Measurements from ENCODE around the gene CD68. TPM values are rescaled to one million over a fixed set of nuclear protein-coding genes. Genes with fewer than 3 reads are reported as not detected.
A peak's percentile ranks its signal among the peaks of the same experiment; 100 is the strongest.

The CD68 gene
- total and polyA plus RNA-seq, 4 donors, result 33.3 to 595 (median 395) TPM

GRCh38 chr17:7588553-7589203, 9.2 kb downstream of the CD68 start:
- peaks cover 20 to 40% (median 30%) of the 10 kb centered on the region in 4 donors for H3K36me3 ChIP-seq (ENCODE audit: control insufficient read depth in 4 of 4, insufficient read depth in 4 of 4, low read length in 4 of 4)
- H3K27me3 ChIP-seq (ENCODE audit: control insufficient read depth in 3 of 3, insufficient read depth in 3 of 3, low read length in 2 of 3), result no peaks in the 10 kb centered on the region
- no peak overlapping the region for H3K9ac ChIP-seq (ENCODE audit: insufficient read depth in 1 of 2, low read length in 2 of 2)
- no peaks in the 10 kb centered on the region for H3K9me3 ChIP-seq (ENCODE audit: control insufficient read depth in 4 of 4, insufficient read depth in 3 of 4, low read length in 3 of 4)
- DNase-seq (no peak), ATAC-seq (ENCODE audit: insufficient read depth, low FRiP score) (no peak)
- WGBS, 2 donors, result 79 to 97% methylated on average over 24 to 30 of the region's 30 CpGs
- H3K27ac ChIP-seq (ENCODE audit: low read depth in 1 of 2, low read length in 1 of 2), result peak overlapping the region in 1 of 2 donors; percentile 9
- no peak overlapping the region for H3K4me3 ChIP-seq
- no peak for TF ChIP-seq CTCF (IDR thresholded peaks at IDR 0.05; ENCODE audit: control extremely low read depth, extremely low read depth)
- peaks cover 0 to 19% (median 6%) of the 10 kb centered on the region in 5 donors for H3K4me1 ChIP-seq (ENCODE audit: control insufficient read depth in 5 of 5, insufficient read depth in 5 of 5, low read length in 5 of 5)

- WGBS, 2 donors, result 28 to 33% methylated on average over 56 of the region's 56 CpGs
- H3K9ac ChIP-seq (ENCODE audit: insufficient read depth in 1 of 2, low read length in 2 of 2), result no peak overlapping the region
- no peak overlapping the region for H3K4me3 ChIP-seq
- no peaks in the 10 kb centered on the region for H3K9me3 ChIP-seq (ENCODE audit: control insufficient read depth in 4 of 4, insufficient read depth in 3 of 4, low read length in 3 of 4)
- peaks cover 0 to 15% (median 6%) of the 10 kb centered on the region in 5 donors for H3K4me1 ChIP-seq (ENCODE audit: control insufficient read depth in 5 of 5, insufficient read depth in 5 of 5, low read length in 5 of 5)
- no peaks in the 10 kb centered on the region for H3K27me3 ChIP-seq (ENCODE audit: control insufficient read depth in 3 of 3, insufficient read depth in 3 of 3, low read length in 2 of 3)
- H3K27ac ChIP-seq (ENCODE audit: low read depth in 1 of 2, low read length in 1 of 2), result peak overlapping the region in 1 of 2 donors; percentile 9
- ATAC-seq (ENCODE audit: insufficient read depth, low FRiP score), result peak; percentile 82
- peaks cover 25 to 46% (median 35%) of the 10 kb centered on the region in 4 donors for H3K36me3 ChIP-seq (ENCODE audit: control insufficient read depth in 4 of 4, insufficient read depth in 4 of 4, low read length in 4 of 4)
- peak; percentile 69 for TF ChIP-seq CTCF (IDR thresholded peaks at IDR 0.05; ENCODE audit: control extremely low read depth, extremely low read depth)
- DNase-seq, result peak; percentile 83 to 88 (median 85)
Measured at GRCh38 chr17:7589204-7589868, 9.9 kb downstream of the CD68 start.

GRCh38 chr17:7589891-7590691, 10.7 kb downstream of the CD68 start, which contains the start of gene SOX15:
Gene SOX15, minus strand, starts transcription at chr17:7590094. Its CDS starts 418 bp downstream, at chr17:7589676.
- WGBS, 2 donors, result 73 to 80% methylated on average over 24 of the region's 24 CpGs
- DNase-seq (no peak), ATAC-seq (ENCODE audit: insufficient read depth, low FRiP score) (no peak)
- Histone ChIP-seq H3K9ac (ENCODE audit: insufficient read depth in 1 of 2, low read length in 2 of 2) (no peak within 1 kb of the TSS), H3K4me3 (no peak within 1 kb of the TSS), H3K27me3 (ENCODE audit: control insufficient read depth in 3 of 3, insufficient read depth in 3 of 3, low read length in 2 of 3) (no peaks in the 10 kb centered on the region), H3K9me3 (ENCODE audit: control insufficient read depth in 4 of 4, insufficient read depth in 3 of 4, low read length in 3 of 4) (no peaks in the 10 kb centered on the region), H3K27ac (ENCODE audit: low read depth in 1 of 2, low read length in 1 of 2) (peak within 1 kb of the TSS in 1 of 2 donors; percentile 9), H3K36me3 (ENCODE audit: control insufficient read depth in 4 of 4, insufficient read depth in 4 of 4, low read length in 4 of 4) (peaks cover 33 to 49% (median 40%) of the 10 kb centered on the region in 4 donors), H3K4me1 (ENCODE audit: control insufficient read depth in 5 of 5, insufficient read depth in 5 of 5, low read length in 5 of 5) (peaks cover 0 to 8% (median 6%) of the 10 kb centered on the region in 5 donors)
- no peak for TF ChIP-seq CTCF (IDR thresholded peaks at IDR 0.05; ENCODE audit: control extremely low read depth, extremely low read depth)
